Kasumi-1 (cell line): Measurements from ENCODE around the gene CLIP2.
"Not testable (repeated sequence)": the region's sequence is repeated elsewhere in the genome, so short reads cannot be mapped to it uniquely, and the experiment has no call there.

Source experiments
- DNase-seq, 2 experiments: peaks; one replicate each; lab custom pipeline; 2025; lab: John Stamatoyannopoulos, UW

CLIP2 gene

GRCh38 chr7:74371381-74372341 lies 82.5 kb downstream of the CLIP2 start:
- DNase-seq, result no peak

- DNase-seq, result peak; percentile 34 to 38
Measured at GRCh38 chr7:74372511-74373111, 83.4 kb downstream of the CLIP2 start.

GRCh38 chr7:74373536-74373935 lies 84.3 kb downstream of the CLIP2 start:
- no peak for DNase-seq

GRCh38 chr7:74375726-74376220 lies 86.6 kb downstream of the CLIP2 start:
- no peak for DNase-seq

- DNase-seq, result no peak
Measured at GRCh38 chr7:74376256-74377036, 87.2 kb downstream of the CLIP2 start.

- no peak for DNase-seq
Measured at GRCh38 chr7:74379938-74380337, 90.7 kb downstream of the CLIP2 start.

- no peak for DNase-seq
Measured at GRCh38 chr7:74380720-74381119, 91.5 kb downstream of the CLIP2 start.

- DNase-seq, result not testable (repeated sequence)
Measured at GRCh38 chr7:74384086-74384485, 94.9 kb downstream of the CLIP2 start.

- DNase-seq, result not testable (repeated sequence)
Measured at GRCh38 chr7:74384854-74385253, 95.6 kb downstream of the CLIP2 start.

- no peak for DNase-seq
Measured at GRCh38 chr7:74387606-74388005, 98.4 kb downstream of the CLIP2 start.

GRCh38 chr7:74388880-74389415 lies 99.7 kb downstream of the CLIP2 start:
- DNase-seq, result no peak

- DNase-seq, result not testable (repeated sequence)
Measured at GRCh38 chr7:74393722-74394121, 104.5 kb downstream of the CLIP2 start.

GRCh38 chr7:74394601-74395000 lies 105.4 kb downstream of the CLIP2 start:
- DNase-seq, result not testable (repeated sequence)

GRCh38 chr7:74395745-74396311 lies 106.6 kb downstream of the CLIP2 start:
- DNase-seq, result no peak

- no peak for DNase-seq
Measured at GRCh38 chr7:74396993-74397392, 107.8 kb downstream of the CLIP2 start.

- no peak for DNase-seq
Measured at GRCh38 chr7:74398426-74398825, 109.2 kb downstream of the CLIP2 start.

GRCh38 chr7:74399006-74399405 lies 109.8 kb downstream of the CLIP2 start:
- DNase-seq, result no peak

- no peak for DNase-seq
Measured at GRCh38 chr7:74400420-74401136, 111.4 kb downstream of the CLIP2 start.

GRCh38 chr7:74401137-74401859 lies 112.1 kb downstream of the CLIP2 start:
- peak; percentile 61 to 74 for DNase-seq

- DNase-seq, result not testable (repeated sequence)
Measured at GRCh38 chr7:74402668-74403067, 113.5 kb downstream of the CLIP2 start.
